Measurements from ENCODE around the gene KCTD12.

DNA sequence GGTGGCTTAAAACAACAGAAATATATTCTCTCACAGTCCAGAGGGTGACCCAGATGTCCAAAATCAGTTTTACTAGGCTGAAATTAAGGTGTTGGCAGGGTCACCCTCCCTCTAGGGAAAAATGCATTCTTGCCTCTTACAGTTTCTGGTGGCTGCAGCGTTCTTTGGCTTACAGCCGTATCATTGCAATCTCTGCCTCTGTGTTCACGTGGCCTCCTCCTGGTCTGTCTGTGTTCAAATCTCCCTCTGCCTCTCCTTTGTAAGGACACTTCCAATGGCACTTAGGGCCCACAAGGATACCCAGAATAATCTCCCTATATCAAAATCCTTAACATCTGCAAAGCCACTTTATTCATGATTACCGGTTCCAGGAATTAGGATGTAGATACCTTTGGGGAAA lies 21.1 kb downstream of the KCTD12 start:
- TF ChIP-seq POLR2A (IDR thresholded peaks at IDR 0.05; ENCODE audit: low read length): no peak
- no peak for TF ChIP-seq GATA1 (IDR thresholded peaks at IDR 0.05; ENCODE audit: low read depth, low read length)
